Transverse colon (tissue), 4 donors: ENCODE measurements around the gene TNNI3. TPM values are rescaled to one million over a fixed set of nuclear protein-coding genes. Genes with fewer than 3 reads are reported as not detected.
"Not testable (repeated sequence)": the region's sequence is repeated elsewhere in the genome, so short reads cannot be mapped to it uniquely, and the experiment has no call there.

ENCODE experiments used
- DNase-seq: peaks from one replicate; pipeline ENCODE4 v3.0.0-alpha.2; 2019
- H3K27ac ChIP-seq, 4 donors: fragments of 200-600 bp; sonication (generic); 2 replicates each; pipeline ENCODE4 v1.5.1; 2016 to 2018; ENCODE audit warnings: inconsistent platforms in 4 of 4
- H3K27me3 ChIP-seq: fragments of 200-600 bp; sonication (generic); 2 replicates; pipeline ENCODE4 v1.5.1; 2017; ENCODE audit warnings: inconsistent platforms
- H3K36me3 ChIP-seq, 4 donors: fragments of 200-600 bp; sonication (generic); 2 replicates each; pipeline ENCODE4 v1.5.1; 2017 to 2019; ENCODE audit warnings: inconsistent platforms in 4 of 4
- H3K4me1 ChIP-seq, 4 donors: fragments of 200-600 bp; sonication (generic); 2 replicates each; pipeline ENCODE4 v1.5.1; 2017 to 2020; ENCODE audit warnings: inconsistent platforms in 4 of 4
- H3K4me3 ChIP-seq, 4 donors: fragments of 200-600 bp; sonication (generic); 1 replicate in 1 of 4; 2 replicates in 3 of 4; pipeline versions ENCODE4 v1.5.1 to v1.6.1; 2017 to 2019; ENCODE audit warnings: inconsistent platforms in 4 of 4
- H3K9me3 ChIP-seq, 2 donors: fragments of 200-600 bp; sonication (generic); 2 replicates each; pipeline ENCODE4 v1.5.1; 2017 to 2019; ENCODE audit warnings: inconsistent platforms in 2 of 2
- EP300 ChIP-seq: sonication (generic); formaldehyde crosslinking; IDR thresholded peaks from one replicate; pipeline ENCODE4 v1.6.1; 2017; ENCODE audit warnings: antibody characterized with exemption, low read depth
- POLR2A ChIP-seq: fragments of 450-650 bp; IDR thresholded peaks from one replicate; pipeline ENCODE4 v1.6.1; 2016; ENCODE audit warnings: antibody characterized with exemption, mild to moderate bottlenecking, moderate library complexity
- POLR2AphosphoS5 ChIP-seq, 3 donors: sonication (generic); formaldehyde crosslinking; IDR thresholded peaks; one replicate each; pipeline ENCODE4 v1.6.1; 2016; ENCODE audit warnings: antibody characterized with exemption in 3 of 3
- WGBS, 2 donors: methylation state at CpG; one replicate each; pipeline ENCODE4 v1.1.5; 2018; ENCODE audit warnings: low coverage in 1 of 2; 5-methylcytosine and 5-hydroxymethylcytosine counted together
- in situ Hi-C, 4 donors: fragments of 200-750 bp; cut with MboI; loops; one replicate each; pipeline versions ENCODE4 v1.15.0 to v1.15.1; 2017; ENCODE audit warnings: low sequenced_read_pairs in 3 of 4, low pct_ligation_motif_present in 1 of 4, low pct_unique_long_range_greater_than_20kb in 1 of 4
- intact Hi-C: fragments of 100-400 bp; cut with DNase I; formaldehyde crosslinking; loops from one replicate; pipeline ENCODE4 v1.15.1; 2023; ENCODE audit warnings: low total_unique reads
- total RNA-seq, 4 donors: library from RNA; depleted of rRNA; stranded (reverse); fragments of >200 nt; gene quantifications; one replicate each; pipeline ENCODE4 v1.1.0, GENCODE V29; 2016
- TF ChIP-seq, protein P1 (sequence below), 5 experiments: fragments of 200-600 bp in 3 of 5; fragments of 450-650 bp in 2 of 5; sonication (generic) in 3 of 5; IDR thresholded peaks; 1 replicate in 2 of 5; 2 replicates in 3 of 5; pipeline ENCODE4 v1.5.1; 2016 to 2017; ENCODE audit warnings: antibody characterized with exemption in 5 of 5, inconsistent platforms in 3 of 5, mild to moderate bottlenecking in 2 of 5, moderate library complexity in 1 of 5

TNNI3 gene
- not detected for total RNA-seq

DNA sequence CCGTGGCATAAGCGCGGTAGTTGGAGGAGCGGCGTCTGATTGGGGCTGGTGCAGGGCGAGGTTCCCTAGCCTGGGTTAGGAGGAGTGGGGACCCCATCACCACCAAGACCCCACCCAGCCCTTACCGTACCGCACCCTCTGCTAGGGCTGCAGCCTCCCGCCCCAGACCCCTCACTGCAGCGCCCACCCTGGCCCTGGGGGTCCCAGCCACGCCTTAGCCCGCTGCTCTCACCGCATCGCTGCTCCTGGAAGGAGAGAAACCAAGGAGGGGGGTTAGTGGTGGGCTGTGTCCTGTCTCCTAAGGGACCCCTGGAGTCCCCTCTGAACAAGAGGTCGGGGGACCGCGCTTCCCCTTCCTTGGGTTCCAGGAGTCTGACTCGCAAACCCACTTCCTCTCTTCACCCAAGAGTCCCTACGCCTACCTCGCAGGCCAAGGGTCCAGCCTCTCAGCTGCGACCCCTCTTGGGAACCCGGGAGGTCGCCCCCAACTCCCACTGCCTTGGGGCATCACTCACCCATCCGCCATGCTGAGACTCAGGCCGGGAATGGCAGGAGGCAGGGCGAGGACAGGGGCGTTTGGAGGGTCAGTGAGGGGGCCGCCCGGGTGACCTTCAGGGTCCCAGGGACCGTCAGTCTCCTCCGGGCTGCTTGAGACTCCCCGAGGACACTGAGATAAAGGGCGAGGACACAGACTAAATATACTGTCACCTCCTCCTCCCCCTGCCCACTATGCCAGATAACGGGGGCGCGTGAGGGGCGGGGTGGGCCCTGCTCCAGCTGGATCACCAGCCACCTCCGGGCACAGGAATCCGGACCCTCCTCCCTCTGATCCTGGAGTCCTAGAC lies at the start of gene TNNI3:
TSS of gene TNNI3 (minus strand) at position 669 of the 845 bp plus-strand sequence. CDS start at position 526, 143 bp downstream.
- no peak for DNase-seq
- WGBS, 2 donors = 48% methylated on average over 37 of the region's 39 CpGs; no CpG with 5 or more reads in 1 of the 2 donors

GRCh38 chr19:55206664-55207500 lies 49.4 kb upstream of the TNNI3 start:
- H3K27ac ChIP-seq = peak overlapping the region; percentile 67 to 87 (median 82)
- TF ChIP-seq POLR2A = peak; percentile 86
- peak; percentile 59 to 97 (median 96) for TF ChIP-seq POLR2AphosphoS5 (IDR thresholded peaks at IDR 0.05)
- TF ChIP-seq EP300 = no peak
- TF ChIP-seq, protein P1, sequence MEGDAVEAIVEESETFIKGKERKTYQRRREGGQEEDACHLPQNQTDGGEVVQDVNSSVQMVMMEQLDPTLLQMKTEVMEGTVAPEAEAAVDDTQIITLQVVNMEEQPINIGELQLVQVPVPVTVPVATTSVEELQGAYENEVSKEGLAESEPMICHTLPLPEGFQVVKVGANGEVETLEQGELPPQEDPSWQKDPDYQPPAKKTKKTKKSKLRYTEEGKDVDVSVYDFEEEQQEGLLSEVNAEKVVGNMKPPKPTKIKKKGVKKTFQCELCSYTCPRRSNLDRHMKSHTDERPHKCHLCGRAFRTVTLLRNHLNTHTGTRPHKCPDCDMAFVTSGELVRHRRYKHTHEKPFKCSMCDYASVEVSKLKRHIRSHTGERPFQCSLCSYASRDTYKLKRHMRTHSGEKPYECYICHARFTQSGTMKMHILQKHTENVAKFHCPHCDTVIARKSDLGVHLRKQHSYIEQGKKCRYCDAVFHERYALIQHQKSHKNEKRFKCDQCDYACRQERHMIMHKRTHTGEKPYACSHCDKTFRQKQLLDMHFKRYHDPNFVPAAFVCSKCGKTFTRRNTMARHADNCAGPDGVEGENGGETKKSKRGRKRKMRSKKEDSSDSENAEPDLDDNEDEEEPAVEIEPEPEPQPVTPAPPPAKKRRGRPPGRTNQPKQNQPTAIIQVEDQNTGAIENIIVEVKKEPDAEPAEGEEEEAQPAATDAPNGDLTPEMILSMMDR (IDR thresholded peaks at IDR 0.05) = no peak
- H3K4me3 ChIP-seq = peak overlapping the region in 3 of 4 donors; percentile 7 to 46 (median 24)
- WGBS, 2 donors = 0 to 26% methylated on average over 1 to 29 of the region's 29 CpGs
- in situ Hi-C loops = no loop called here
- DNase-seq = peak; percentile 91
- intact Hi-C loops = no loop called here
- peaks cover 0 to 7% (median 0%) of the 10 kb centered on the region in 4 donors for H3K36me3 ChIP-seq
- peaks cover 4 to 21% (median 20%) of the 10 kb centered on the region in 4 donors for H3K4me1 ChIP-seq
- H3K27me3 ChIP-seq = no peaks in the 10 kb centered on the region
- H3K9me3 ChIP-seq = no peaks in the 10 kb centered on the region

More for the DNA sequence above, at the start of gene TNNI3:
- Histone ChIP-seq H3K4me3 (no peak within 1 kb of the TSS), H3K9me3 (no peaks in the 10 kb centered on the region), H3K27me3 (peaks cover 77% of the 10 kb centered on the region), H3K36me3 (no peaks in the 10 kb centered on the region), H3K27ac (no peak within 1 kb of the TSS), H3K4me1 (peaks cover 0 to 16% (median 5%) of the 10 kb centered on the region in 4 donors)
- in situ Hi-C loops = no loop called here
- TF ChIP-seq POLR2A = no peak
- TF ChIP-seq EP300 = no peak
- TF ChIP-seq, protein P1 (IDR thresholded peaks at IDR 0.05) = no peak
- no peak for TF ChIP-seq POLR2AphosphoS5 (IDR thresholded peaks at IDR 0.05)
- intact Hi-C loops = no loop called here

DNA sequence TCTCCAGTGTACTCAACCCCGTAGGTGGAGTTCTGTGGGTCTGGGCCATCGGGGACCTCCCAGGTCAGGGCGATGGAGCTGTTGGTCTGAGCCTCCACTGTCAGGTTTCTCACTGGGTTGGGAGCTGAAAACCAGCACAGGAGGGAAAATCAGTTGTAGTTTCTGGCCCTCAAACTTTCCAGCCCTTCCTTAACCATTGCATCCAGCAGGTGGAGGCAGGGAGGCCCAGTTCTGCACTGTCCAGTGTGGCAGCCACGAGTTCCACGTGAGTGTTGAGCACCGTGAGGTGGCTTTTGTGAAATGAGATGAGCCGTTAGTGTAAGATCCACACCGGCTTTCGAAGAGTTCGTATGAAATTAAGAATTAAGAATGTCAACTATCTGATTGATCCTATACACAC lies 44.7 kb upstream of the TNNI3 start:
- DNase-seq, intact Hi-C loops, H3K27me3 ChIP-seq, H3K4me3 ChIP-seq, H3K27ac ChIP-seq, H3K36me3 ChIP-seq, in situ Hi-C loops, H3K9me3 ChIP-seq, H3K4me1 ChIP-seq: not testable (repeated sequence)
- 71 to 83% methylated on average over 7 to 10 of the region's 10 CpGs for WGBS, 2 donors

DNA sequence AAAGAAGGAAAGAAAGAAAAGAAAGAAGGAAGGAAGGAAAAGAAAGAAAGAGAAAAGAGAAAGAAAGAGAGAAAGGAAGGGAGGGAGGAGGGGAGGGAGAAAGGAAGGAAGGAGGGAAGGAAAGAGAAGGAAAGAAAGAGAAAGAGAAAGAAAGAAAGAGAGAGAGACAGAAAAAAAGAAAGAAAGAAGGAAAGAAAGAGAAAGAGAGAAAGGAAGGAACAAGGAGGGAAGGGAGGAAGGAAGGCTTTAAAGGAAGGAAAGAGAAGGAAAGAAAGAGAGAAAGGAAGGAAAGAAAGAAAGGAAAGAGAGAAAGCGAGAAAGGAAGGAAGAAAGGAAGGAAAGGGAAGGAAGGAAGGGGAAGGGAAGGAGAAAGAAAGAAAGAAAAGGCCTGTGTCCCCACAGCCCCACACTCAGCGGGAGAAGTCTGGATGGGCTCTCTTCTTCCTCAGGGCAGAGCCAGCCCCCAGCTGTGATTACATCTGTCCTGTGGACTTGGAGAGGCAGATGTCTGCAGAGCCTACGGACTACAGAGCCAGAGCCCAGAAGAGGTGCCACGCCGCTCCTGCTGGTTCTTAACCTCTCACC lies 42.2 kb upstream of the TNNI3 start:
- Histone ChIP-seq H3K36me3 (peaks cover 0 to 7% (median 0%) of the 10 kb centered on the region in 4 donors), H3K4me3 (no peak overlapping the region), H3K27me3 (no peaks in the 10 kb centered on the region), H3K27ac (no peak overlapping the region), H3K4me1 (no peaks in the 10 kb centered on the region), H3K9me3 (no peaks in the 10 kb centered on the region)
- no peak for DNase-seq
- intact Hi-C loops = no loop called here
- TF ChIP-seq POLR2A = no peak
- no peak for TF ChIP-seq EP300
- TF ChIP-seq, protein P1 (IDR thresholded peaks at IDR 0.05) = no peak
- TF ChIP-seq POLR2AphosphoS5 (IDR thresholded peaks at IDR 0.05) = no peak
- WGBS, 2 donors = 60 to 90% methylated on average over 3 to 5 of the region's 5 CpGs
- in situ Hi-C loops = no loop called here
